ENCODE data around the gene ADAM29. TPM values are rescaled to one million over a fixed set of nuclear protein-coding genes. Genes with fewer than 3 reads are reported as not detected.

ADAM29 gene
- not detected in 5 replicates for total RNA-seq (2022; extraction: Qiagen RNA extraction; ENCODE audit: low read depth)

GRCh38 chr4:174918058-174918457 lies at the start of gene ADAM29:
TSS of gene ADAM29 (plus strand) at chr4:174918358. CDS start at chr4:174975526, 57,168 bp downstream.

Other genes starting within 250 kb of the ADAM29 start
- not detected in 5 replicates for gene GLRA3, start 89.1 kb upstream of the ADAM29 start, total RNA-seq (2022; extraction: Qiagen RNA extraction; ENCODE audit: low read depth)

Data from A549 treated with DMSO at 1 μM for 4 hours (cell line).